ENCODE data around the gene EZH1. TPM values are rescaled to one million over a fixed set of nuclear protein-coding genes. Genes with fewer than 3 reads are reported as not detected.

The EZH1 gene
- polyA plus RNA-seq, 4 donors: 8.1 to 33.0 (median 13.0) TPM

DNA sequence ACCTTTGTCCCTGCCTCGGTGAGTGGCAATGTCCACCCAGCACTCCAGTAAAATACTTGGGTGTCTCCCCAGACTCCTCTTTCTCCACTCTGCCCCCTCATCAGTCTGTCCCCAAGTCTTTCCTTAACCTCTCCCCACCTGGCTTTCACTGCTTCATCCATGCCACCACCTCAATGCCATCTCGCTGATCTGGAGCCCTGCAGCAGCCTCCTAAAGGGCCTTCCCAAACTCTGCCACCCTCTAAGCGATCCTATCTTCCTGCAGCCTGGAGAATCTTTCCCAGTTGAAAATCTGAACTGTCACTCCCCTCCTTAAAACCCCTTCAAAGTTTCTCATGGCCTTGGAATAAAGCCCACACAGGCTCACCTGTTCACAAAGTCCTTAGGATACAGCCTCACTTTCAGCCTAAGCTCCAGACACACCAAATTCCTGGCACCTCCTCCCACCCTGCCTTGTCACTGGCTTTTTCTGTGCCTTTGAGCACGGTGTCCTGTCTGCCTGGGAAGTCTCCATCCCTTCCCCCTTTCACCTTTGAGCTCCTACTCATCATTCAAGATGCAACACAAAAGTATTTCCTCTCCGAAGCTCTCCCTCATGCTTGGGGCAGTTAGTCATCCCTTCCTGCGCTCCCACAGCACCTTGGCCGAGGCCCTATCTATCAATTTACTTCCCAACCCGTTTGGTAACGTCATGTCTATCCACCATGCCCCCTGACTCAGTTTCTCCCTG, 38.4 kb upstream of the EZH1 start:
- 35 to 51% (median 44%) methylated on average over 9 of the region's 9 CpGs for WGBS, 3 donors
- Histone ChIP-seq H3K4me3 (ENCODE audit: low read depth in 1 of 3, low read length in 3 of 3) (peak overlapping the region in 1 of 3 donors; percentile 60), H3K9me3 (ENCODE audit: control insufficient read depth in 2 of 2, insufficient read depth in 1 of 2, low read depth in 1 of 2, low read length in 1 of 2) (no peaks in the 10 kb centered on the region), H3K27me3 (ENCODE audit: control insufficient read depth in 3 of 3, insufficient read depth in 3 of 3, low read length in 3 of 3) (peaks cover 0 to 56% (median 13%) of the 10 kb centered on the region in 3 donors), H3K4me1 (ENCODE audit: control insufficient read depth in 3 of 3, insufficient read depth in 2 of 3, low read depth in 1 of 3, low read length in 2 of 3) (peaks cover 0 to 40% (median 0%) of the 10 kb centered on the region in 3 donors), H3K27ac (ENCODE audit: low read depth in 1 of 3, low read length in 2 of 3) (no peak overlapping the region), H3K36me3 (ENCODE audit: control insufficient read depth in 3 of 3, insufficient read depth in 2 of 3, low read depth in 1 of 3, low read length in 3 of 3) (peaks cover 0 to 70% (median 2%) of the 10 kb centered on the region in 3 donors)
- no peak for DNase-seq
- no peak for FAIRE-seq

DNA sequence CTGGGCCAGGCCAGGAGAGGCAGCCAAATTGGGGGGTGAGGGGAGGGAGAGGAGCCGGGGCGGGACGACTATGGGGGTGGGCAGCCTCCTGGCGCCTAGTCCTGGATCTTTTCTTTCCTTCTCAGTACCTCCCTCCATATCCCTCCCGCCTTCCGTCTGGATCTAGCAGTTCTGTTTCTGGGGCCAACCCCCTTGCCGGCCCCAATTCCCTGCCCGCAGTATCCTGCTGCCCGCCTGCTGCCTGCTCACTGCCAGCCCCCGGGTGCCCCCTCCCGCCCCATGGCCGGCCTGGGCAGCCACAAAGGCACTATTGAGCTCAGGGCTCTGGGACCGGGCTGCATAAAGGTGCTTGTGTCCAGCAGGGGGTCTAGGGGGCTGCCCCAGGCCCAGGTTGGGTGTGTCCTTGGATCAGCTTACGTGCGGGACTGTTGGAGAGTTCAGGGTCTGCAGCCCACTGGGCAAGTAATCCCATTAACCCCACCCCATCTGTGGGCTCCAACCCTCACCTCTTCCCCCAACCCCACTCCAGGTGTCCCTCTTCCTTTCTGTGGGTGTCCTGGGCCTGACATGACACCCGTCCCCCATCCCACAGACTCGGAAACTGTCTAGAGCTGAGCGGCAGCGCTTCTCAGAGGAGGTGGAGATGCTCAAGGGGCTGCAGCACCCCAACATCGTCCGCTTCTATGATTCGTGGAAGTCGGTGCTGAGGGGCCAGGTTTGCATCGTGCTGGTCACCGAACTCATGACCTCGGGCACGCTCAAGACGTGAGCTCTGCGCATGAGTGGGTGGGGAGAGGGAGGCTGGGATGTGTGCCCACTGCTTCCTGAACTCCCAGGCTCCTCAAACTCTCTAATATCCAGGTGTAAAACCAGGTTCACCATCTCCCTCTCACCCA, 37.6 kb upstream of the EZH1 start:
- Histone ChIP-seq H3K27me3 (ENCODE audit: control insufficient read depth in 3 of 3, insufficient read depth in 3 of 3, low read length in 3 of 3) (peaks cover 0 to 56% (median 13%) of the 10 kb centered on the region in 3 donors), H3K36me3 (ENCODE audit: control insufficient read depth in 3 of 3, insufficient read depth in 2 of 3, low read depth in 1 of 3, low read length in 3 of 3) (peaks cover 0 to 71% (median 6%) of the 10 kb centered on the region in 3 donors), H3K9me3 (ENCODE audit: control insufficient read depth in 2 of 2, insufficient read depth in 1 of 2, low read depth in 1 of 2, low read length in 1 of 2) (no peaks in the 10 kb centered on the region), H3K27ac (ENCODE audit: low read depth in 1 of 3, low read length in 2 of 3) (no peak overlapping the region), H3K4me3 (ENCODE audit: low read depth in 1 of 3, low read length in 3 of 3) (peak overlapping the region in 1 of 3 donors; percentile 60), H3K4me1 (ENCODE audit: control insufficient read depth in 3 of 3, insufficient read depth in 2 of 3, low read depth in 1 of 3, low read length in 2 of 3) (peaks cover 0 to 40% (median 0%) of the 10 kb centered on the region in 3 donors)
- FAIRE-seq (no peak), DNase-seq (no peak)
- WGBS, 3 donors: 26 to 38% (median 38%) methylated on average over 24 to 29 of the region's 29 CpGs

GRCh38 chr17:42781639-42782165, 36.9 kb upstream of the EZH1 start:
- Histone ChIP-seq H3K27me3 (ENCODE audit: control insufficient read depth in 3 of 3, insufficient read depth in 3 of 3, low read length in 3 of 3) (peaks cover 0 to 53% (median 13%) of the 10 kb centered on the region in 3 donors), H3K9me3 (ENCODE audit: control insufficient read depth in 2 of 2, insufficient read depth in 1 of 2, low read depth in 1 of 2, low read length in 1 of 2) (no peaks in the 10 kb centered on the region), H3K4me3 (ENCODE audit: low read depth in 1 of 3, low read length in 3 of 3) (peak overlapping the region in 1 of 3 donors; percentile 60), H3K4me1 (ENCODE audit: control insufficient read depth in 3 of 3, insufficient read depth in 2 of 3, low read depth in 1 of 3, low read length in 2 of 3) (peaks cover 0 to 40% (median 0%) of the 10 kb centered on the region in 3 donors), H3K27ac (ENCODE audit: low read depth in 1 of 3, low read length in 2 of 3) (no peak overlapping the region), H3K36me3 (ENCODE audit: control insufficient read depth in 3 of 3, insufficient read depth in 2 of 3, low read depth in 1 of 3, low read length in 3 of 3) (peaks cover 0 to 72% (median 6%) of the 10 kb centered on the region in 3 donors)
- FAIRE-seq (no peak), DNase-seq (peak in 1 of 2 donors; percentile 34)
- WGBS, 3 donors: 14 to 36% (median 29%) methylated on average over 7 to 10 of the region's 10 CpGs

GRCh38 chr17:42780851-42781638, 36.2 kb upstream of the EZH1 start:
- Histone ChIP-seq H3K4me1 (ENCODE audit: control insufficient read depth in 3 of 3, insufficient read depth in 2 of 3, low read depth in 1 of 3, low read length in 2 of 3) (peaks cover 0 to 40% (median 0%) of the 10 kb centered on the region in 3 donors), H3K36me3 (ENCODE audit: control insufficient read depth in 3 of 3, insufficient read depth in 2 of 3, low read depth in 1 of 3, low read length in 3 of 3) (peaks cover 3 to 73% (median 6%) of the 10 kb centered on the region in 3 donors), H3K4me3 (ENCODE audit: low read depth in 1 of 3, low read length in 3 of 3) (peak overlapping the region; percentile 3 to 60 (median 47)), H3K27ac (ENCODE audit: low read depth in 1 of 3, low read length in 2 of 3) (peak overlapping the region in 1 of 3 donors; percentile 64), H3K9me3 (ENCODE audit: control insufficient read depth in 2 of 2, insufficient read depth in 1 of 2, low read depth in 1 of 2, low read length in 1 of 2) (no peaks in the 10 kb centered on the region), H3K27me3 (ENCODE audit: control insufficient read depth in 3 of 3, insufficient read depth in 3 of 3, low read length in 3 of 3) (peaks cover 0 to 50% (median 13%) of the 10 kb centered on the region in 3 donors)
- DNase-seq (no peak), FAIRE-seq (no peak)
- WGBS, 3 donors: 3 to 5% (median 3%) methylated on average over 35 to 39 of the region's 39 CpGs

DNA sequence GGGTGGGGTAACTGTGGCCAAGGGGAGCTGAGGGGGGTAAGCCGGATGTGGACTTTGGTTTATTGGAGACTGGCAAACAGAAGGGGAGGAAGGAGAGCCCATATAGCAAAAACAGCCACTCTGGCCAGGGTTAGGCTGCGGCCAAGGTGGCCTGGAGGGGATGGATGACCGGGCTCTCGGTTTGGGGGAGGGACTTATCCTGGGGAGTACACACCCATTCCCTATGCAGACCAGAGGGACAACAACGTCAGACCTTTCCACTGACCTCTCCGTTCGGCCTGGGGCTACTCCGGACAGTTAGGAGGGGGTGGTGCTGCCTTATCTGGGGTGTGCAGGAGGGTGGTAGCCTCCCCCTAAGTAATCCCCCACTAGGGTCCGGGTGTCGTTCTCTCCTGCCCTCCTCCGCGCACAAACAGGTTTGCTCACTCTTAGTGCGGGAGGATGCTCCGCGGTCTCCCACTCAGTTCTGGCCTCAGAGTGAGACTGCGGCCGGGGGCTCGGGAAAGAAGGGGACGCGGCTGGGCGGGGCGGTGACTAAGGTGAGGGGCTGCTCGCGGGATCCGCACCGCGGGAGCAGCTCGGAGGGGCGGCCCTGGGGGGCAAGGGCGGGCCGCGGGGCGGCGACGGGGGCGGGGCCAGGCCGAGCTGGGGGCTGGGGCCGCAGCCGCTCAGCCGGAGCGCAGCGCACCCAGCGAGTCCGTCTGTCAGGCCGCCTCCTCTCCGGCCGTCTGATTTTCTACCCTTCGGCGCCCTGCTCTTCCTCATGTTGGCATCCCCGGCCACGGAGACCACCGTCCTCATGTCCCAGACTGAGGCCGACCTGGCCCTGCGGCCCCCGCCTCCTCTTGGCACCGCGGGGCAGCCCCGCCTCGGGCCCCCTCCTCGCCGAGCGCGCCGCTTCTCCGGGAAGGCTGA, 35.4 kb upstream of the EZH1 start, which contains the start of gene WNK4:
WNK4 (plus strand) TSS at position 675 of the 915 bp plus-strand sequence; CDS start at position 764, 89 bp downstream.
- DNase-seq: peak; percentile 56 to 90
- Histone ChIP-seq H3K4me1 (ENCODE audit: control insufficient read depth in 3 of 3, insufficient read depth in 2 of 3, low read depth in 1 of 3, low read length in 2 of 3) (peaks cover 0 to 40% (median 0%) of the 10 kb centered on the region in 3 donors), H3K9me3 (ENCODE audit: control insufficient read depth in 2 of 2, insufficient read depth in 1 of 2, low read depth in 1 of 2, low read length in 1 of 2) (no peaks in the 10 kb centered on the region), H3K36me3 (ENCODE audit: control insufficient read depth in 3 of 3, insufficient read depth in 2 of 3, low read depth in 1 of 3, low read length in 3 of 3) (peaks cover 7 to 77% (median 9%) of the 10 kb centered on the region in 3 donors), H3K27ac (ENCODE audit: low read depth in 1 of 3, low read length in 2 of 3) (peak within 1 kb of the TSS in 2 of 3 donors; percentile 64 to 88), H3K27me3 (ENCODE audit: control insufficient read depth in 3 of 3, insufficient read depth in 3 of 3, low read length in 3 of 3) (peaks cover 0 to 42% (median 11%) of the 10 kb centered on the region in 3 donors), H3K4me3 (ENCODE audit: low read depth in 1 of 3, low read length in 3 of 3) (peak within 1 kb of the TSS; percentile 3 to 60 (median 47))
- FAIRE-seq: no peak
- WGBS, 3 donors: 6 to 8% (median 7%) methylated on average over 32 to 65 of the region's 65 CpGs

- 35 to 57% (median 50%) methylated on average over 3 of the region's 3 CpGs for whole genome bisulfite sequencing, 3 donors
- Histone ChIP-seq H3K27ac (ENCODE audit: low read depth in 1 of 3, low read length in 2 of 3) (peak overlapping the region in 2 of 3 donors; percentile 28 to 88), H3K36me3 (ENCODE audit: control insufficient read depth in 3 of 3, insufficient read depth in 2 of 3, low read depth in 1 of 3, low read length in 3 of 3) (peaks cover 7 to 74% (median 9%) of the 10 kb centered on the region in 3 donors), H3K4me1 (ENCODE audit: control insufficient read depth in 3 of 3, insufficient read depth in 2 of 3, low read depth in 1 of 3, low read length in 2 of 3) (peaks cover 0 to 42% (median 0%) of the 10 kb centered on the region in 3 donors), H3K9me3 (ENCODE audit: control insufficient read depth in 2 of 2, insufficient read depth in 1 of 2, low read depth in 1 of 2, low read length in 1 of 2) (no peaks in the 10 kb centered on the region), H3K27me3 (ENCODE audit: control insufficient read depth in 3 of 3, insufficient read depth in 3 of 3, low read length in 3 of 3) (peaks cover 0 to 34% (median 8%) of the 10 kb centered on the region in 3 donors), H3K4me3 (ENCODE audit: low read depth in 1 of 3, low read length in 3 of 3) (no peak overlapping the region)
- no peak for FAIRE-seq
- no peak for DNase-seq
Observed at GRCh38 chr17:42779304-42779935, 34.6 kb upstream of the EZH1 start.
